ENCODE measurements around the gene SND1.

DNA sequence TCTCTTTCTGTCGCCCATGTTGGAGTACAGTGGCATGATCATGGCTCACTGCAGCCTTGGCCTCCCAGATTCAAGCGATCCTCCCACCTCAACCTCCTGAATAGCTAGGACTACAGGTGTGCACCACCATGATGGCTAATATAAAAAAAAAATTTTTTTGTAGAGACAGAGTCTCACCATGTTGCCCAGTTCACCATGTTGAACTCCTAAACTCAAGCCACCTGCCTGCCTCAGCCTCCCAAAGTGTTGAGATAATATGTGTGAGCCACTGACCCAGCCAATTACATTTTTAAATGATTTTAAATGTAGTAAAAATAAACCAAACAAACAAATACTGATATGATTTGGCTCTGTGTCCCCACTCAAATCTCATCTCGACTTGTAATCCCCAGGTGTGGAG, 487.4 kb downstream of the SND1 start:
- TF ChIP-seq YY1 (IDR thresholded peaks at IDR 0.05; ENCODE audit: low read depth) = no peak
- no peak for TF ChIP-seq TEAD4 (IDR thresholded peaks at IDR 0.05)
- TF ChIP-seq, protein P1, sequence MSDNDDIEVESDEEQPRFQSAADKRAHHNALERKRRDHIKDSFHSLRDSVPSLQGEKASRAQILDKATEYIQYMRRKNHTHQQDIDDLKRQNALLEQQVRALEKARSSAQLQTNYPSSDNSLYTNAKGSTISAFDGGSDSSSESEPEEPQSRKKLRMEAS (IDR thresholded peaks at IDR 0.05) = no peak
- TF ChIP-seq TAF1 (IDR thresholded peaks at IDR 0.05; ENCODE audit: low read depth) = no peak
- TF ChIP-seq FOXM1 (IDR thresholded peaks at IDR 0.05; ENCODE audit: borderline replicate concordance, low read depth) = no peak
- TF ChIP-seq ZBTB7A (IDR thresholded peaks at IDR 0.05; ENCODE audit: low read depth) = no peak
- no peak for TF ChIP-seq TCF12 (IDR thresholded peaks at IDR 0.05; ENCODE audit: low read depth)
- no peak for TF ChIP-seq RAD21 (IDR thresholded peaks at IDR 0.05; ENCODE audit: low read depth)
- TF ChIP-seq, protein P2, sequence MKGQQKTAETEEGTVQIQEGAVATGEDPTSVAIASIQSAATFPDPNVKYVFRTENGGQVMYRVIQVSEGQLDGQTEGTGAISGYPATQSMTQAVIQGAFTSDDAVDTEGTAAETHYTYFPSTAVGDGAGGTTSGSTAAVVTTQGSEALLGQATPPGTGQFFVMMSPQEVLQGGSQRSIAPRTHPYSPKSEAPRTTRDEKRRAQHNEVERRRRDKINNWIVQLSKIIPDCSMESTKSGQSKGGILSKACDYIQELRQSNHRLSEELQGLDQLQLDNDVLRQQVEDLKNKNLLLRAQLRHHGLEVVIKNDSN (IDR thresholded peaks at IDR 0.05) = no peak

Measured in Ishikawa (cell line).